ENCODE data around the gene SLC17A4.
A peak's percentile ranks its signal among the peaks of the same experiment; 100 is the strongest.

SLC17A4 gene

DNA sequence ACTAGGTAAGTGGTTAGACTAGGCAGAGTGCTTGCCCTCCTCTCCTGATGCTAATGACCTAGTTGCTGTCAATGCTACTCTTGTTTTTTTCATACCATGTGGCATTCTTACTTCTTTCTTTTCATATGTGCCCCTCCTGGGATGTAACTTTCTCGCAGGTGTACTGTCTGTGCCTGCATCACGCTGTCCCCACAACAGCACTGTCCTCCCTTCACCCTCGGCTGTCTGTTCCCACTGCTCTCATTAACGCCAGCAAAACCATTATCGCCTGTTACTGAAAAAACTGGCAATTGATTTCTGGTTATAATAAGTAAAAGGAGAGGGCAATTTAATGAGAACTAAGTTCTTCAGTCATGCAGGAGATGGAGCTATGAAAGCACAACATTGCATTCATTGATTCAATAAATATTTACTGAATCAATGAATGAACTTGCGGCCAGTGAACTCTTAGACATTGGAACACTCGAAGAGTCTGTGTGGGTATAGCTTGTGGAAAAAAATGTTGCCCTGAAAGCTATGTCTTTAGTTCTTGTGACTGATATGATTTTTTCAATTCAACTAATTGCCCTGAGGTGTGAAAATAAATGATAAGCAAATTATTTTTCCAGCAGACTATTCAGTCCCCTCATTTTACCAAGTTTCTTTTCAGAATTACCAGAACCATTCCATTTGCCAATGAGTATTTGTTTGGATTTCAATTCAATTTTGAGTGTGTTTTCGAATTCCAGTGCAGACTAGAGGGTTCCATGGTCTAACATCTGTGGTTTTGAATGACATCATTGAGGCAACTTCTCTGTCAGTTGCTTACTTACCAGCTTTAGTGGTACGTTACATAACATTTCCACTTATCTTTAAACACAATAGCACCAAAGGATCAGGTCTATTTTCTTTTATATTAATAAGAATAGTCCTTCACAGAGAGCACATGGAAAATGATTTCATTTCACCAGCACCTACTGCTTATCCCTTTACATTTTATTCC is 2.1 kb downstream of the SLC17A4 start:
- no peaks in the 10 kb centered on the region for H3F3A ChIP-seq (ENCODE audit: low read depth)
- peaks cover 5% of the 10 kb centered on the region for H3K4me1 ChIP-seq (ENCODE audit: insufficient read depth, low read length, poor library complexity, severe bottlenecking)
- no peak overlapping the region for H3K4me3 ChIP-seq (ENCODE audit: low read length, poor library complexity, severe bottlenecking)
- no peaks in the 10 kb centered on the region for H4K20me1 ChIP-seq (ENCODE audit: insufficient read depth, low read length, poor library complexity, severe bottlenecking)
- H3K9me3 ChIP-seq (ENCODE audit: insufficient read depth, low read depth, low read length): no peaks in the 10 kb centered on the region
- H3K9me2 ChIP-seq (replicated peaks; ENCODE audit: low read depth, low read length): no peaks in the 10 kb centered on the region
- no peak for TF ChIP-seq EZH2phosphoT487 (IDR thresholded peaks at IDR 0.05; ENCODE audit: borderline replicate concordance)
- TF ChIP-seq CTCF (conservative IDR thresholded peaks at IDR 0.05; ENCODE audit: low read length): no peak
- H3K9ac ChIP-seq (ENCODE audit: low read depth, low read length, poor library complexity, severe bottlenecking): no peak overlapping the region
- no peak overlapping the region for H3K4me2 ChIP-seq (ENCODE audit: low read depth, low read length, poor library complexity, severe bottlenecking)
- H3K79me2 ChIP-seq (ENCODE audit: insufficient read depth, low read length): no peaks in the 10 kb centered on the region
- no peaks in the 10 kb centered on the region for H3K27me3 ChIP-seq (ENCODE audit: insufficient read depth, low read length, poor library complexity, severe bottlenecking)
- H2AFZ ChIP-seq (ENCODE audit: low read length): 0 out of 2 replicates have a peak overlapping the region, but pooled peaks have one; percentile 45
- no peaks in the 10 kb centered on the region for H3K36me3 ChIP-seq (ENCODE audit: insufficient read depth, low read length)

DNA sequence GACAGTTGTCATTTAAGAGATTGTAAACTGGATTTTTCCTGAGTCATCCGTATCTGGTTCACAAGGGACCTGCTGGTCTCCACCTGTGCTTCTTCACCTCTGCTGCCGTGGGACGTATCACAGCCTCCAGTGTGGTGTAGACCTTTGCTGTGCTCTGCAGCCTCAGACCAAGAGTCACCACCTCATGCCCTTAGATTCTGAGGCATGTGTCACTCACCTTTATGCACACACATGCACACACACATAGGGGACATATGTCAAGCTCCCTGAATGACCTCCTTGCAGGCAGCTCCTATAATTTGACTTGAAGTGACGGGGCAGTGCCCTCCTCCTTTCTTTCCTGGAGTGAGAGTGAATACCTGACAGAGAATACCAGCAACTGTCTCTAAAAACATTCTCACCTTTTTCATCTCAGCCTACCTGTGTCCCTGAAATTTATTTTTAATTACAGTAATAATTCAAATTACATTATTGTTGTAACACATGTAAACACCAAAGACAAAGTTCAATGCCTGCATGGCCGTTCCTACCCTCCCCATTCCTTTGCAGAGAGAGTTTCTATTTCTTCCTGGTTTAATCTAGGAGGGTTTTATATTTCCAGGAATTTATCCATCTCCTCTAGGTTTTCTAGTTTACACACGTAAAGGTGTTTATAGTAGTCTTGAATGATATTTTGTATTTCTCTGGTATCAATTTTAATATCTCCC is 3.5 kb downstream of the SLC17A4 start:
- Histone ChIP-seq H3K4me1 (ENCODE audit: insufficient read depth, low read length, poor library complexity, severe bottlenecking) (peaks cover 5% of the 10 kb centered on the region), H3K4me2 (ENCODE audit: low read depth, low read length, poor library complexity, severe bottlenecking) (no peak overlapping the region), H3K79me2 (ENCODE audit: insufficient read depth, low read length) (no peaks in the 10 kb centered on the region), H4K20me1 (ENCODE audit: insufficient read depth, low read length, poor library complexity, severe bottlenecking) (no peaks in the 10 kb centered on the region), H3K27me3 (ENCODE audit: insufficient read depth, low read length, poor library complexity, severe bottlenecking) (no peaks in the 10 kb centered on the region), H3K9me2 (replicated peaks; ENCODE audit: low read depth, low read length) (no peaks in the 10 kb centered on the region), H3K9me3 (ENCODE audit: insufficient read depth, low read depth, low read length) (no peaks in the 10 kb centered on the region), H3K36me3 (ENCODE audit: insufficient read depth, low read length) (no peaks in the 10 kb centered on the region), H3F3A (ENCODE audit: low read depth) (no peaks in the 10 kb centered on the region), H3K9ac (ENCODE audit: low read depth, low read length, poor library complexity, severe bottlenecking) (no peak overlapping the region), H3K4me3 (ENCODE audit: low read length, poor library complexity, severe bottlenecking) (no peak overlapping the region), H2AFZ (ENCODE audit: low read length) (peak overlapping the region; percentile 45; the same call in 1 of the 2 replicates)
- no peak for TF ChIP-seq EZH2phosphoT487 (IDR thresholded peaks at IDR 0.05; ENCODE audit: borderline replicate concordance)
- TF ChIP-seq CTCF (conservative IDR thresholded peaks at IDR 0.05; ENCODE audit: low read length): no peak

DNA sequence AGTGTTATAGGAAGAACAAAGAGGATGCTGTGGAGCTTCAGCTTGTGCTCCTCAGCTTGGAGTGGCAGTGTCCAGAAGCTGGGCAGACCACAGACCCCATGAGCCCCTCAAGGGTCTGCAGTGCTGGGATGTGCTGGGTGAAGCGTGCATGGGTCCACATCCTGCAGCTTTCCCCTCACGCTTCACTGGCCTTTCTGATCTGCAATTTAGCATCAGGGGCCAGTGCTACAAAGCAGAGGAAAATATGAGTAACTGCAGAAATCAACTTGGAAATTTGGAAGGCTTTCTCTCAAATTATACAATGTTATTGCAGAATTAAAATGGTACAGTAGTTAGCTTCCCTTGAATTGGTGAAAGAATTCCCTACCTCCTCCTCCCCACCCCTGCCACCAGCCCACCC is 10.1 kb downstream of the SLC17A4 start:
- no peaks in the 10 kb centered on the region for H3K27me3 ChIP-seq (ENCODE audit: insufficient read depth, low read length, poor library complexity, severe bottlenecking)
- TF ChIP-seq EZH2phosphoT487 (IDR thresholded peaks at IDR 0.05; ENCODE audit: borderline replicate concordance) (no peak), CTCF (conservative IDR thresholded peaks at IDR 0.05; ENCODE audit: low read length) (no peak)
- no peaks in the 10 kb centered on the region for H3K4me1 ChIP-seq (ENCODE audit: insufficient read depth, low read length, poor library complexity, severe bottlenecking)
- no peak overlapping the region for H3K4me3 ChIP-seq (ENCODE audit: low read length, poor library complexity, severe bottlenecking)
- no peaks in the 10 kb centered on the region for H3K9me2 ChIP-seq (replicated peaks; ENCODE audit: low read depth, low read length)
- no peaks in the 10 kb centered on the region for H3K79me2 ChIP-seq (ENCODE audit: insufficient read depth, low read length)
- no peak overlapping the region for H2AFZ ChIP-seq (ENCODE audit: low read length)
- H3F3A ChIP-seq (ENCODE audit: low read depth): no peaks in the 10 kb centered on the region
- no peaks in the 10 kb centered on the region for H3K9me3 ChIP-seq (ENCODE audit: insufficient read depth, low read depth, low read length)
- H4K20me1 ChIP-seq (ENCODE audit: insufficient read depth, low read length, poor library complexity, severe bottlenecking): no peaks in the 10 kb centered on the region
- no peak overlapping the region for H3K4me2 ChIP-seq (ENCODE audit: low read depth, low read length, poor library complexity, severe bottlenecking)
- no peak overlapping the region for H3K9ac ChIP-seq (ENCODE audit: low read depth, low read length, poor library complexity, severe bottlenecking)
- H3K36me3 ChIP-seq (ENCODE audit: insufficient read depth, low read length): no peaks in the 10 kb centered on the region

Data from Loucy (cell line).